IMR-90 (cell line): ENCODE data around the gene MAPK8IP3. TPM values are rescaled to one million over a fixed set of nuclear protein-coding genes. Genes with fewer than 3 reads are reported as not detected.
A peak's percentile ranks its signal among the peaks of the same experiment; 100 is the strongest.

Experiments used
- ATAC-seq: fragments of 200-7000 bp; cut with Tn5 transposase; 2 replicates; pipeline ENCODE4 v1.9.1; 2020; ENCODE audit warnings: low read depth, mild to moderate bottlenecking, moderate library complexity
- BruUV-seq: library from RNA; stranded (reverse); fragments of 400-500 nt; replicated peaks from 2 replicates; lab custom pipeline; 2021; lab: Mats Ljungman, UMichigan
- CTCF ChIA-PET: fragments of 300-600 bp; formaldehyde crosslinking; extraction: SDS; loops from one replicate; lab custom pipeline; 2021; ENCODE audit warnings: antibody characterized with exemption; lab: Yijun Ruan, JAX
- POLR2A ChIA-PET: fragments of 300-600 bp; sonication (Branson Sonifier 250); formaldehyde crosslinking; loops from one replicate; lab custom pipeline; 2022; ENCODE audit warnings: antibody characterized with exemption; ENCODE audit not compliant: unreplicated experiment; lab: Charles Lee
- DNase-seq: peaks from one replicate; pipeline ENCODE4 v3.0.0; 2013
- H2AFZ ChIP-seq: replicated peaks from 2 replicates; pipeline ENCODE3; 2013; ENCODE audit warnings: low read length, mild to moderate bottlenecking; ENCODE audit not compliant: poor library complexity
- H2AK5ac ChIP-seq: 2 replicates; pipeline ENCODE4 v1.6.1; 2013; ENCODE audit warnings: low read depth, low read length, inconsistent platforms
- H2AK9ac ChIP-seq: replicated peaks from 2 replicates; pipeline ENCODE3; 2013; ENCODE audit warnings: mild to moderate bottlenecking, low read depth, low read length, moderate library complexity; ENCODE audit not compliant: poor library complexity
- H2BK120ac ChIP-seq: 2 replicates; pipeline ENCODE4 v1.6.1; 2013; ENCODE audit warnings: low read depth, low read length, inconsistent platforms
- H2BK15ac ChIP-seq: 3 replicates; pipeline ENCODE4 v1.6.1; 2013; ENCODE audit warnings: low read depth, low read length, inconsistent platforms
- H2BK20ac ChIP-seq: 2 replicates; pipeline ENCODE4 v1.6.1; 2013; ENCODE audit warnings: low read depth, mild to moderate bottlenecking, inconsistent platforms, low read length, moderate library complexity
- H2BK5ac ChIP-seq: 2 replicates; pipeline ENCODE4 v1.6.1; 2013; ENCODE audit warnings: mild to moderate bottlenecking, low read depth, low read length, inconsistent platforms; ENCODE audit not compliant: poor library complexity, severe bottlenecking
- H3K14ac ChIP-seq: replicated peaks from 2 replicates; pipeline ENCODE4 v1.6.1; 2013; ENCODE audit warnings: low read depth, low read length, inconsistent platforms
- H3K18ac ChIP-seq: 2 replicates; pipeline ENCODE4 v1.6.1; 2013; ENCODE audit warnings: low read depth, low read length, control low read depth
- H3K23ac ChIP-seq: 2 replicates; pipeline ENCODE4 v1.6.1; 2013; ENCODE audit warnings: low read depth, low read length, inconsistent platforms
- H3K27ac ChIP-seq: 2 replicates; pipeline ENCODE4 v1.5.1; 2013; ENCODE audit warnings: mild to moderate bottlenecking, control low read depth, low read length; ENCODE audit not compliant: insufficient read depth
- H3K27me3 ChIP-seq: 2 replicates; pipeline ENCODE4 v1.6.1; 2013; ENCODE audit warnings: low read length; ENCODE audit not compliant: control insufficient read depth, insufficient read depth
- H3K36me3 ChIP-seq: 2 replicates; pipeline ENCODE4 v1.6.1; 2013; ENCODE audit warnings: low read length, mixed read lengths; ENCODE audit not compliant: control insufficient read depth, insufficient read depth
- H3K4ac ChIP-seq: 2 replicates; pipeline ENCODE4 v1.6.1; 2013; ENCODE audit warnings: low read depth, low read length, inconsistent platforms
- H3K4me1 ChIP-seq: 2 replicates; pipeline ENCODE4 v1.6.1; 2013; ENCODE audit warnings: low read length, mixed read lengths; ENCODE audit not compliant: control insufficient read depth, insufficient read depth
- H3K4me2 ChIP-seq: 2 replicates; pipeline ENCODE4 v1.6.1; 2013; ENCODE audit warnings: low read depth, mild to moderate bottlenecking, control low read depth, low read length, moderate library complexity
- H3K4me3 ChIP-seq: 2 replicates; pipeline ENCODE4 v1.5.1; 2013; ENCODE audit warnings: low read depth, mild to moderate bottlenecking, control low read depth, low read length, moderate library complexity; ENCODE audit not compliant: insufficient read depth
- H3K56ac ChIP-seq: 2 replicates; pipeline ENCODE4 v1.6.1; 2013; ENCODE audit warnings: low read length, inconsistent platforms; ENCODE audit not compliant: insufficient read depth; ENCODE audit errors: extremely low read depth
- H3K79me1 ChIP-seq, 2 experiments: 2 replicates each; pipeline ENCODE4 v1.6.1; 2013; ENCODE audit warnings: low read length in 2 of 2, inconsistent platforms in 1 of 2, low read depth in 1 of 2
- H3K9ac ChIP-seq: 2 replicates; pipeline ENCODE4 v1.6.1; 2013; ENCODE audit warnings: low read depth, low read length, control low read depth
- H3K9me1 ChIP-seq: 2 replicates; pipeline ENCODE4 v1.6.1; 2013; ENCODE audit warnings: low read length, inconsistent platforms; ENCODE audit not compliant: insufficient read depth
- H3K9me3 ChIP-seq: 2 replicates; pipeline ENCODE4 v1.6.1; 2013; ENCODE audit warnings: low read length; ENCODE audit not compliant: control insufficient read depth, insufficient read depth
- H4K20me1 ChIP-seq: 2 replicates; pipeline ENCODE4 v1.6.1; 2013; ENCODE audit warnings: low read length, inconsistent platforms; ENCODE audit not compliant: insufficient read depth
- H4K5ac ChIP-seq: 2 replicates; pipeline ENCODE4 v1.6.1; 2013; ENCODE audit warnings: mild to moderate bottlenecking, low read depth, low read length, control low read depth
- H4K8ac ChIP-seq, 2 experiments: 2 replicates each; pipeline ENCODE4 v1.6.1; 2013; ENCODE audit warnings: low read depth in 2 of 2, low read length in 2 of 2, control low read depth in 1 of 2, inconsistent platforms in 1 of 2
- H4K91ac ChIP-seq: 2 replicates; pipeline ENCODE4 v1.6.1; 2013; ENCODE audit warnings: low read depth, low read length, inconsistent platforms; ENCODE audit not compliant: insufficient read depth
- CHD1 ChIP-seq: IDR thresholded peaks from 2 replicates; pipeline ENCODE4 v1.6.1; 2012; ENCODE audit warnings: low read depth, low read length, improper control_type of control experiment
- FOS ChIP-seq: fragments of 150-350 bp; IDR thresholded peaks from 2 replicates; pipeline ENCODE4 v1.6.1; 2016; ENCODE audit warnings: low read depth, low read length
- MAFK ChIP-seq: IDR thresholded peaks from 2 replicates; pipeline ENCODE4 v1.6.1; 2012; ENCODE audit warnings: low read depth, low read length, improper control_type of control experiment
- MXI1 ChIP-seq: IDR thresholded peaks from 2 replicates; pipeline ENCODE4 v1.6.1; 2012; ENCODE audit warnings: low read depth, mild to moderate bottlenecking, low read length, moderate library complexity, borderline replicate concordance
- NFE2L2 ChIP-seq: fragments of 150-350 bp; IDR thresholded peaks from 2 replicates; pipeline ENCODE4 v1.6.1; 2016; ENCODE audit warnings: low read depth, mild to moderate bottlenecking, low read length
- RAD21 ChIP-seq: IDR thresholded peaks from 2 replicates; pipeline ENCODE4 v1.6.1; 2012; ENCODE audit warnings: low read length, improper control_type of control experiment
- RCOR1 ChIP-seq: IDR thresholded peaks from 2 replicates; pipeline ENCODE4 v1.6.1; 2012; ENCODE audit warnings: mild to moderate bottlenecking, low read length, improper control_type of control experiment; ENCODE audit not compliant: insufficient replicate concordance
- RFX5 ChIP-seq: IDR thresholded peaks from 2 replicates; pipeline ENCODE4 v1.8.0; 2012; ENCODE audit warnings: low read depth, mild to moderate bottlenecking, low read length, moderate library complexity
- WGBS, 2 experiments: methylation state at CpG; one replicate each; pipeline versions ENCODE4 v1.1.5 to v1.1.7; 2013; ENCODE audit warnings: missing lambda C conversion rate in 2 of 2; ENCODE audit not compliant: insufficient read length in 1 of 2; ENCODE audit errors: extremely low coverage in 2 of 2; 5-methylcytosine and 5-hydroxymethylcytosine counted together
- dilution Hi-C: fragments of 300-500 bp; cut with HindIII; formaldehyde crosslinking; loops from one replicate; pipeline ENCODE4 v1.14.3; 2018; ENCODE audit warnings: low sequenced_read_pairs; ENCODE audit not compliant: unreplicated experiment
- in situ Hi-C: fragments of 300-500 bp; cut with MboI; formaldehyde crosslinking; loops from 3 replicates; pipeline ENCODE4 v1.14.3; 2019; ENCODE audit warnings: low sequenced_read_pairs, inconsistent platforms, mixed read lengths
- intact Hi-C: fragments of 100-400 bp; cut with micrococcal nuclease; formaldehyde crosslinking; loops from 2 replicates; pipeline ENCODE4 v1.10.0; 2022
- polyA plus RNA-seq, 3 experiments: library from polyadenylated mRNA; depleted of rRNA; stranded (reverse); fragments of >200 nt; gene quantifications; 2 replicates each; pipeline ENCODE4 v1.2.3, GENCODE V29; 2012; ENCODE audit warnings: low replicate concordance in 1 of 3
- total RNA-seq: library from RNA; depleted of rRNA; stranded (reverse); fragments of >200 nt; gene quantifications from 2 replicates; pipeline ENCODE4 v1.2.3, GENCODE V29; 2012
- TF ChIP-seq, protein P1 (sequence below): conservative IDR thresholded peaks from 2 replicates; pipeline ENCODE4 v1.5.1; 2012; ENCODE audit warnings: mild to moderate bottlenecking, low read depth, low read length, improper control_type of control experiment
- TF ChIP-seq, protein P2 (sequence below): fragments of 150-350 bp; IDR thresholded peaks from 2 replicates; pipeline ENCODE4 v1.6.1; 2017; ENCODE audit warnings: mild to moderate bottlenecking, antibody characterized with exemption, low read length, low read depth
- TF ChIP-seq, protein P3 (sequence below): fragments of 150-350 bp; IDR thresholded peaks from 2 replicates; pipeline ENCODE4 v1.6.1; 2016; ENCODE audit warnings: low read depth, mild to moderate bottlenecking, low read length, moderate library complexity, borderline replicate concordance

Gene MAPK8IP3
- total and polyA plus RNA-seq, 2 of the 4 experiments (the other 2 are of a cell fraction) = 17.0 to 69.1 TPM

DNA sequence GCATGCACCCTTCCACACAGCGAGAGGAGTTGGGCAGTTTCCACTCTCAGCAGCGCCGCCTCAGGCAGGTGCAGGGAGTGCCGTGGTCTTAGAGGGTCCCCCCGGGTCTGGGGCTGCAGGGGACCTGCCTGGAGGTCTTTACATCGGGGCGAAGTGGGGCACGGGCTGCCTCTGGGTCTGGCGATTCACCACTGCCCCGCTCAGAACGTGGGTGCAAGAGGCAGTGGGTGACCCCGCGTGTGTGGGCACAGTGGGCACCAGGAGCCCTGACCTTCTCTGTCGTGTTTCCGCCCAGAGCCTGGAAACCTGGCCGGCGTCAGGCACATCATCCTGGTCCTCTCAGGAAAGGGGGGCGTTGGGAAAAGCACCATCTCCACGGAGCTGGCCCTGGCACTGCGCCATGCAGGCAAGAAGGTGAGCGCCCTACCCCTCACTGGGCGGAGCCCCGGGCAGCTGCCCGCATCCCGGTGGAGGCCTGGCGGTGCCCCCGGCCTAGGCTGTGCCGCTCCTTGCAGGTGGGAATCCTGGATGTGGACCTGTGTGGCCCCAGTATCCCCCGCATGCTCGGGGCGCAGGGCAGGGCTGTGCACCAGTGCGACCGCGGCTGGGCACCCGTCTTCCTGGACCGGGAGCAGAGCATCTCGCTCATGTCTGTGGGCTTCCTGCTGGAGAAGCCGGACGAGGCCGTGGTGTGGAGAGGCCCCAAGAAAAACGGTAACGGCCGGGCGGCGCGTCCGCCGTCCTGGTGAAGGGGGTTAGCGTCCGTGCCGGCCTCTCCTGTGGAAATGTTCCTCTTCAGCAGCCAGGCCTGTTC is 80.5 kb downstream of the MAPK8IP3 start:
- intact Hi-C loops (no loop called here), dilution Hi-C loops (no loop called here), in situ Hi-C loops (no loop called here)
- ATAC-seq (no peak), DNase-seq (no peak)
- TF ChIP-seq RCOR1 (no peak), NFE2L2 (no peak), FOS (no peak), CHD1 (no peak), RFX5 (no peak), RAD21 (no peak), MXI1 (no peak), MAFK (no peak)
- TF ChIP-seq, protein P1, sequence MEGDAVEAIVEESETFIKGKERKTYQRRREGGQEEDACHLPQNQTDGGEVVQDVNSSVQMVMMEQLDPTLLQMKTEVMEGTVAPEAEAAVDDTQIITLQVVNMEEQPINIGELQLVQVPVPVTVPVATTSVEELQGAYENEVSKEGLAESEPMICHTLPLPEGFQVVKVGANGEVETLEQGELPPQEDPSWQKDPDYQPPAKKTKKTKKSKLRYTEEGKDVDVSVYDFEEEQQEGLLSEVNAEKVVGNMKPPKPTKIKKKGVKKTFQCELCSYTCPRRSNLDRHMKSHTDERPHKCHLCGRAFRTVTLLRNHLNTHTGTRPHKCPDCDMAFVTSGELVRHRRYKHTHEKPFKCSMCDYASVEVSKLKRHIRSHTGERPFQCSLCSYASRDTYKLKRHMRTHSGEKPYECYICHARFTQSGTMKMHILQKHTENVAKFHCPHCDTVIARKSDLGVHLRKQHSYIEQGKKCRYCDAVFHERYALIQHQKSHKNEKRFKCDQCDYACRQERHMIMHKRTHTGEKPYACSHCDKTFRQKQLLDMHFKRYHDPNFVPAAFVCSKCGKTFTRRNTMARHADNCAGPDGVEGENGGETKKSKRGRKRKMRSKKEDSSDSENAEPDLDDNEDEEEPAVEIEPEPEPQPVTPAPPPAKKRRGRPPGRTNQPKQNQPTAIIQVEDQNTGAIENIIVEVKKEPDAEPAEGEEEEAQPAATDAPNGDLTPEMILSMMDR = no peak
- TF ChIP-seq, protein P2, sequence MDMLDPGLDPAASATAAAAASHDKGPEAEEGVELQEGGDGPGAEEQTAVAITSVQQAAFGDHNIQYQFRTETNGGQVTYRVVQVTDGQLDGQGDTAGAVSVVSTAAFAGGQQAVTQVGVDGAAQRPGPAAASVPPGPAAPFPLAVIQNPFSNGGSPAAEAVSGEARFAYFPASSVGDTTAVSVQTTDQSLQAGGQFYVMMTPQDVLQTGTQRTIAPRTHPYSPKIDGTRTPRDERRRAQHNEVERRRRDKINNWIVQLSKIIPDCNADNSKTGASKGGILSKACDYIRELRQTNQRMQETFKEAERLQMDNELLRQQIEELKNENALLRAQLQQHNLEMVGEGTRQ = no peak
- TF ChIP-seq, protein P3, sequence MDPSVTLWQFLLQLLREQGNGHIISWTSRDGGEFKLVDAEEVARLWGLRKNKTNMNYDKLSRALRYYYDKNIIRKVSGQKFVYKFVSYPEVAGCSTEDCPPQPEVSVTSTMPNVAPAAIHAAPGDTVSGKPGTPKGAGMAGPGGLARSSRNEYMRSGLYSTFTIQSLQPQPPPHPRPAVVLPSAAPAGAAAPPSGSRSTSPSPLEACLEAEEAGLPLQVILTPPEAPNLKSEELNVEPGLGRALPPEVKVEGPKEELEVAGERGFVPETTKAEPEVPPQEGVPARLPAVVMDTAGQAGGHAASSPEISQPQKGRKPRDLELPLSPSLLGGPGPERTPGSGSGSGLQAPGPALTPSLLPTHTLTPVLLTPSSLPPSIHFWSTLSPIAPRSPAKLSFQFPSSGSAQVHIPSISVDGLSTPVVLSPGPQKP = no peak
- H2AK5ac ChIP-seq = no peak overlapping the region
- no peak overlapping the region for H2BK20ac ChIP-seq
- H3K27me3 ChIP-seq = no peaks in the 10 kb centered on the region
- POLR2A ChIA-PET = no interaction called here
- H3K18ac ChIP-seq = no peak overlapping the region
- H4K5ac ChIP-seq = no peak overlapping the region
- CTCF ChIA-PET = no interaction called here
- H2AK9ac ChIP-seq = peak overlapping the region; percentile 52
- no peak overlapping the region for H3K27ac ChIP-seq
- peaks cover 12 to 44% of the 10 kb centered on the region in 2 experiments for H3K79me1 ChIP-seq
- no peak overlapping the region for H3K9ac ChIP-seq
- H3K56ac ChIP-seq = no peak overlapping the region
- H3K36me3 ChIP-seq = peaks cover 30% of the 10 kb centered on the region
- no peak overlapping the region for H3K23ac ChIP-seq
- no peak overlapping the region for H3K4me2 ChIP-seq
- H3K9me3 ChIP-seq = no peaks in the 10 kb centered on the region
- H3K4me3 ChIP-seq = no peak overlapping the region
- H3K4me1 ChIP-seq = no peaks in the 10 kb centered on the region; the same call in 1 of the 2 replicates
- H2BK120ac ChIP-seq = no peak overlapping the region
- H3K4ac ChIP-seq = no peak overlapping the region
- H2BK5ac ChIP-seq = no peak overlapping the region
- H3K9me1 ChIP-seq = peaks cover 4% of the 10 kb centered on the region; the same call in 1 of the 2 replicates
- H4K20me1 ChIP-seq = peaks cover 38% of the 10 kb centered on the region
- H2AFZ ChIP-seq = no peak overlapping the region
- no peak overlapping the region for H4K91ac ChIP-seq
- no TSS peak for BruUV-seq
- WGBS, 2 experiments = 93% methylated on average over 19 of the region's 51 CpGs; no CpG with 5 or more reads in 1 of the 2 experiments
- H4K8ac ChIP-seq = no peak overlapping the region
- no peak overlapping the region for H3K14ac ChIP-seq
- no peak overlapping the region for H2BK15ac ChIP-seq
